Measurements from ENCODE around the gene TSC22D3.

Gene TSC22D3

DNA sequence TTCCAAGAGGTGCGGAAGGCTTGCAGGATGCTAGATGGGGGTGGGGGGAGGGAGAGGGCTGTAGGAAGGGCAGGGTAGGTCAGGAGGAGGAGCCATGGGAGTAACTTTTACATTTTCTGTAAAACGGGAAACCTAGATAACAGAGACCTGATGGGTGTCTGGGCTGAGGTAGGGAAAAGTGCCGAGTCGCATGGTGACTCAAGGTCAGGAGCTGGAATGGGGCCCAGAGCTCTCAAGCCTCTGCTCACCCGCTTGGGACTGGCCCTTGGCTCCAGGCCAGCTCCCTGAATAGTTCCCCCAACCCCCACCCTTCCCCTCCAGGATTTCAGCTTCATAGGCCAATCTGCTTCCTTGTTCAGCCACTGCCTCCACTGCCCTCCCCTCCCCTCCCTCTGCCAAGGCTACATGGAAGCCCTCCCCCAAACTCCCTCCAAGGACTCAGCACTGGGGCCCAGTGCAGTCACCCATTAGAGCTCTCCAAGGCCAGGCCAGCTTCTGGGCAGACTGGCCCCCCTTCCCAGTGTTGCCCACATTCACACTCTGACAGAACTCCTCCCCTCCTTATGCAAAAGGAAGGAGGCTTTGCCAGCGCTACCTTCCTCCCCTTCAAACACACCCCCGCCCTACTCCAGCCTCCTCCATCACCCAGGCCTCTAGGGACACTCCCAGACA lies 43.6 kb downstream of the TSC22D3 start:
- in situ Hi-C loops (cut with MboI; ENCODE audit: low sequenced_read_pairs) = no loop called here

DNA sequence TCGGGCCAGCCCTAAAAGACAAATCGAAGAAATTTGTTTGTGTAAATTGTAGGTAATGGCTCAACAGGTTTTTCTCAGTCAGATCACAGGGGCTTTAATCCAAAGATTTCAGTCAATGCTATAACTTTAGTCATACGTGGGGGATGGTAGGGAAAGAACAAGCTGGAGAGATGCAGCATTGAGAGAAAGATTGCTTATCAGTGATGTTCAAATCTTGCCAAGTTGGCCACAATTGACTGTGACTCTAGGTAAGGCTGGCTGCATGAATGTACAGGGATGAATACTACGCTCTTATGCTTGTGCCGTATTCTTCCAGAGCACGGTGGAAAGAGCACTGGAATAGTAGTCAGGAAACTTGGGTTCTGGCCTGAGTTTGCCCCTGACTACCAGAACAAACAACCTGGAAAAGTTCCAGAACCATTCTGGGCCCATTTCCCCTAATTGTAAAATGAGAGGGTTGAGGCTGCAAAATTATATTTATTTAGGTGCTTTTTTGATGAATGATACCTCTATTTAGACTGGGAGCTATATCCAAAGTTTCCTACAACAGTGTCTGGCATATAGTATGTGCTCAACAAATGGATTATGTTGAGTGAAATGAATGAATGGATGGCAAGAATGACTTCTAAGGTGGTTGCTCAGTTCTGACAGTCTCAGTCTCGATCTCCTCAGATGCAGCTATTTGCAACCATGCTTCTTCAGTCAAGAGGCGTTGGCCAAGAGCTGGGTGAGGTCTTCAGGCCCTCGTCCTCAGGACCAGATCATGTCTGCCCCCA lies 44.4 kb downstream of the TSC22D3 start:
- in situ Hi-C loops (cut with MboI; ENCODE audit: low sequenced_read_pairs) = no loop called here

DNA sequence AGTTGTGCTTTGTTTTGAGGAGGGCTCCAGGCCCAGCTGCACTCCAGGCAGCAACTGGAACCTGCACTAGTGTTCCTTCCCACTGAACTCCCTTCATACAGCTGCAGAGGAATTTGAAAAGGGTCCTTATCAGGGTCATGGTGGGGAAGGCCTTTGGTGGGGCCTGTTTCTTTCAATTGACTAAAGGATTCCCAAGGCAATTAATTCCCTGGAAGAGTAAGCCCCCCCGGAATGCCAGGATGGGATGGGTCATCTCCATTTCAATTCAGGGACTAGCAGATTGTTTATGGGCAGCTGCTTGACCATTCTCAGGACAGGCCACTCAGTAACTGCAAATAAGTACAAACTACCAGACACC lies 45.3 kb downstream of the TSC22D3 start:
- in situ Hi-C loops (cut with MboI; ENCODE audit: low sequenced_read_pairs) = no loop called here

DNA sequence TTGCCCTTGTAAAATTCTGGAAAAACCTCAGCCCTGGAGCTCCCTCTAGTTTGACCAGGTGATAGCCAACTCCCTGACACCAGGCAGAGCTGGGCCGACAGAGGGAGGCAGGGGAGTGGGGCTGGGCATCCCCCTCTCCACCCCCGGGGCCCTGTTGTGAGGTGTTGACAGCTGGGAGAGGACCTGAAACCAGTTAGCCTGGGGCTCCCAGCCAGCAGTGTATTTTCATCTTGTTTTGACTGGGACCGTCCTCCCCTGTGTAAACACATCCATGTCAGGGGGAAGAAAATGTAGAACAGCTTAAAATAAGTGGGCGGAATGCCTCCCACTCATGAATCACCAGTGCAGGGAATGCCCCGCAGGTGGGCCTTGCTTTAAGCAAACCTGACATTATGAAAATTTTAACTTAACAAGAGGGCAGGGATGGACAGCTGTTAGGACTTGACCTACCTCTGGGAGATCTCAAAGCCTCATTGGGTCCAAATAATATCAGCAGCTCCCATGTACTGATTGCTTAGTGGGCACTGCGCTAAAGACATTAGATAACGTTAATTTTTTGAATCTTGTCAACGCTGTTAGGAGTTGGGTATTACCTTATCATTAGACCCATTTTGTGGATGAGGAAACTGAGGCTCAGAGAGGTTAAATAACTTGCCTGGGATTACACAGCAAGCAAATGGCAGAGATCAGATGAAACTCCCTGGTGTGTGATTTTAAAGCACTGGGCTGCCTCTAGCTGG lies 45.9 kb downstream of the TSC22D3 start:
- in situ Hi-C loops (cut with MboI; ENCODE audit: low sequenced_read_pairs) = no loop called here

DNA sequence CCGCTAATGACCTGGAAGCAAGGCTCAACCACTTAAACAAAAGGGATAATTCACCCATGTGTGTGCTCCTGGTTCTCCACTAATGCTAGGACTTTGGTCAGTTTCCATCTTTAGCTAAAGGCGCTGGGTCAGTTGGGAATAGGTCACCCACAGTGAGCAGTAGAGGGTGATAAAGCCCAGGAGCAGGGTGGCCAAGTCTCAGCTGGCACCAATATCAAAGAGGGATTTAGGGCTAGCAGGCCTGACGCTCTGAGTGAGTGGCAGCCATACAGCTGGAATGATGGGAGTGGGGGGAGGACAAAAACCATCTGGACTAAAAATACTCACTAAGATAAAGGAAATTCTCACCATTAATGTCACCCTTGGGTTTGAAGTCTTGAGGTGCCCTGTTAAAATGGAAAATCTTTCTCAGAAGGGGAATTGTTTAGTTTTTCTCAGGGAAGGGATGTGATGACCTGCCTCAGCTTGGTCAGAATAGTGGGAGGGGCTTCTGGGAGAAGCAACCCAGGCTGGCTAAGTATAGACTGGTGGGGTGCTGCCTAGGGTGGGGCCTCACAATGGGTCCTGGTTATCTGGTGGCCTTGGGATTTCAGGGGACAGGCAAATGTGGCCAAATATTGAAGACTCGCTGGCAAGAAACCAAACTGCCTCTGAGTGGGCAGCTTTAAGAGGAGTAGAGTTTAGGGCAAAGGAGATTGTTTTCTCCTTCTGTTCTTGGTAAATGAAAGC lies 47.1 kb downstream of the TSC22D3 start:
- in situ Hi-C loops (cut with MboI; ENCODE audit: low sequenced_read_pairs) = no loop called here

DNA sequence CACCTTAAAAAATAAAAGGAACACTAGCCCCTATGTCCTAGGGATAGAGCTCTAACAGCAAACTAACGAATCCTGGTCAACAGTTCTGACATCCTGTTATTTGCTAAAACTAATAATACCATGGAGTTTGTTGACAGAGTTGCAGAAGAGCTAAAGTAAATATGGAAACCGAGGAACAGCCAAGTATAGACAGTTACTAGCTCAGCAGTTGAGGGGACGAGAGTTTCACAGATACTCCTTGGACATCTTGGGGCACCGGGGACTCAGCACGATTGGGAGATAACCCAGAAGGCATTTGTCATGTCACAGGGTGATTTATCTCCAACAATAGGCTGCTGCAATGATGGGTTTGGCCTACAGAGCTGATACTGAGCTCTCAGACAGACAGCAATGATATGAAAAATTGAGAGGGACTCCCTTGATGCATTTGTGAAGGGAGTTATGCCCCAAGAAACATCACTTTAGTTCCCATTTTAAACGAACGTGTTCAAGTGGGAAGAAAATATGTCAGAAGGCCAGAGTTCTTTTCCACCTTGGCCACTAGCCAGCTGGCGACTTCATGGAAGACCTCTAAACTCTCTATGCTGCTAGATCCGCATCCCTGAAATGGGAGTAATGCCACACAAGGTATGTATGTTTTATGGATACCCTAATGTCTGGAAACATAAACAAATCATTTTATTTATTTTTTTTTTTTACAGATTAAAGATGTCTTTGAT lies 48.6 kb downstream of the TSC22D3 start:
- in situ Hi-C loops (cut with MboI; ENCODE audit: low sequenced_read_pairs) = no loop called here

DNA sequence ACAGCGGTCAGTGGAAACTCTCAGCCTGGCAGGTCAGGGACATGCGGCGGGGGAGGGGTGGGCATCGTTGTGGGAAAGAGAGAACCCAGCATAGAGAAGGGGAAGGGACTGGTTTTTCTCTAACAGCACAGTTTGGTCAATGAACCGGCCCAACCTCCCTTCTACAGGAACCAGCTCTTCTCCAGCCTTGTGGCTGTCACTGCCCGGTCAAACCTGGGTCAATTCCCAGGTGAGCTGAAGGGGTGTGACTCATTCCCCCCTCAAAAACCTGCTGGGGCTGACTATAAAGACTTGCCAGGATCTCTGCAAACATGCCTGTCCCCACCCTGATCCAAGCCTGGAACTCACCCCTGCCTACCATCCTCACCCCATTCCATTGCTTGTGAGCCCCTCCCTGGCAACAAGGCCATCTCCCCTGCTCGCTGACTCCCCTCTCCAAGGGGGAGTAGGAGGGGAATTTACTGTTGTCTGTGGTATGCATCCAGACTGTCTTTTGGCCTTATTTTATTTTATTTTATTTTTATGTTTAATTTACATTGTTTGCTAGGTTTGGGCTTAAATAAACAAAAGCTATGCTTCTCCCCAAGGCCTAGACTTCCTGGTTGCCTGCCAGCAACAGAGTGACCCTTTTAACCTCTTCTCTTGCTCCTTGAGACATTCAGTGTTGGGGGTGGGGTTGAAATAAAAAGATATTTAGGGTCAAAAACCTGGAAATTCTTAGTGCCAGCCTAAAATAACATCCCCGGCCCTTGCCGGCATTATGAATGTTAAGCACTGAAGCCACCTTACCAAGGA lies 49.6 kb downstream of the TSC22D3 start:
- in situ Hi-C loops (cut with MboI; ENCODE audit: low sequenced_read_pairs) = no loop called here

DNA sequence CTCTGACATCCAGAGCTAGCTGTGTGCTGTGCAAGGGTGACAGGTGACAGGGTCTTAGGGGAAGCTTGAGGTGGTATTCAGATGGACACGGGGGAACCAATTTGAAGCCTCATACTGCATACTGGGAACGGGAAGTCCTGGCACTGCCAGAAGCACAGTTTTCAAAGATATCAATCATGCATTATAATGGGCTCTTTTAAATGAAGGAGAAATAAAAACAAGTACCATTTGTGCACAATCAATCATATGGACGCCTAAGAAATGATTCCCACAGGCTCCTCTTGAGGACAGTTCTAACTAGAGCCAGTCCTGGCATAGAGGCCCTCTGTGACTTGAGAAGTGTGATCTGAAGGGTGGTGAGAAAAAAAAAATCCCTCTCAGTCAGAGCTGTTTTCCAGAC lies 50.9 kb downstream of the TSC22D3 start:
- in situ Hi-C loops (cut with MboI; ENCODE audit: low sequenced_read_pairs) = no loop called here

DNA sequence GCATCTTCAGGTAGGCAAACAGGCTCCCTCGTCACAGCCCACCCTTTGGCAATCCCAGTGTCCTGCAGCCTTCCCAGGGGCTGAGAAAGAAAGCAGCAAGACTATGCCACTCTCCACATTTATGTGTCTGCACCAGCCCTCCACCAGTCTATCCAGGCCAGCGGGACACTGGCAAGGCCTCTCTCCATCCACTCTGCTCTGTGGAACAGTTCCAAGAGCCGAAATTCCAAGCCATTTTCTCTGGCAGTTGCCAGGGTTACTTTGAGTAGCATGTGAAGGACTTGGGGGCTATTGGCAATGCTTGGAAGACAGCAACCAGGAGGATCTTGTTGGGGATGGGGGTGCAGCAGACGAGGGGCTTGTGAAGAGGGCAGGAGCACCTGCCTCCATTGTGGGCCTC lies 52.1 kb downstream of the TSC22D3 start:
- in situ Hi-C loops (cut with MboI; ENCODE audit: low sequenced_read_pairs) = no loop called here

DNA sequence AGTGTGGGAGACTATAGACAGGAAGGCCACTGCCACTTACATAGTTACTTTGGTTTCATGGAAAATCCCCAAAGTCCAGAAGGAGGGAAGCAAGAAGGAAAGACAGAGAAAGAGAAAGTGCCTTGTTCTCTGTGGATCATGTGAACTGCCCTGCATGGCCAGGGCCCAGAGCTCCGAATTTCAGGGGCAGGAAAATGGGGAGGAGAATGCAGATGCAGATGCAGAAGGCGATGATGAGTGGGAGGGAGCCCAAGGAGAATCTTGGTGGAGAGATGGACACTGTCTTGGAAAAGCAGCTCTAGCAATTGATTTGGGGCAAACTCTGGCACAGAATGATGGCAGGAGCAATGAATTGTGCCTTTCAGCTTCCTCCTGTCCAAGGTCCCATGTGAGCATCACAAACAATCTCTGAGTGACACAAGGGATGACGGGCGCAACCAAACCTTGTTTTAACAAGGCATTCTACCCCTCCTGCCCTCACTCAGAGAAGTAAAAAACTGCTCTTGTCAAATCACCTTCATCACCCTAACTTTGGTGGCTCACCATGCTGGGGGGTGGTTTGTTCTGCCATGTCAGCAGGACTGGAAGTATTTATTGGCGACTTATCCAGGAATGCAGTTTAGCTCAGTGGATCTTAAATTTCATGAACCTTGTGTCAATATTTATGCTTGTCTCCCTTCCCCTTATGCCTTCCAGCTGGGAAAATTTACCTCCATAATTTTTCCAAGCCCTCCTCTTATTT lies 53.5 kb downstream of the TSC22D3 start:
- in situ Hi-C loops (cut with MboI; ENCODE audit: low sequenced_read_pairs) = no loop called here

DNA sequence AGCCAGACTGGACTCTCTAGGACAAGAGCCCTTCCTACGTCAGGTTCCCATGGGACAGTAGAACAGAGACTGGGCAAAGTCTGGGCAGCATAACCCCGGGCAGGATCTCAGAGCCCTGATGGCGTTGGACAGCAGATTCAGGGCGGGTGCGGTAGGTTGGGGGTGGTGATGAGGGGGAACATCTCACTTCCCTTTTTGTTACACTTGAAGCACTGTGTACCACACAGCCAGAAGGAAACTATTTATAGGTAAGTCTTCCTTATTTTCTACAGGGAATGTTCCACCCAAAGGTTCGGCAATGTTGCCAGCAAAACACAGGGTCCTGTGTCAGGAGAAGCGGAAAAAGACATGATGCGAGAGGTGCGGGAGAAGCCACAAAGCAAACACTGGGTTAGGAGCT lies 54.3 kb downstream of the TSC22D3 start:
- in situ Hi-C loops (cut with MboI; ENCODE audit: low sequenced_read_pairs) = no loop called here

DNA sequence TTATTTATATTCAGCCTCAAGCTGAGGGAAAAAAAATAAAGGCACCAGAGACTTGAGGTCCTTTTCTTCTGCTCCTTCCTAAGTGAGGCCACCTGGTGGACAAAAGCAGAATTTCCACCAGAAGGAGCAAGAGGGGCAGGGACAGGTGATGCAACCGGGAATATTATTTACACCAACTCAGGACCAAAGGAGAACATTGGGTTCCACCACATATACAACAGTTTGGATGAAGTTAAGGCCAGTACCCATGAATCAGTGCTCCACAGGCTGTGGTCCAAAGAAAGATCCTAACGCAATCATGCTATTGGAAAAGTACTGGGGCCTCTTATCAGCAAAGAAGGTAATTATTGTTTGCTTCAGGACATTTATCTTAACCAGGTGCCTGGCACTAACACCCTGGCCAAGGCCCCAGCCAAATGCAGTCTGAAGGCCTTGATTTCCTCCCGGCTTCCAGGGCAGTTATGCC lies 57.4 kb downstream of the TSC22D3 start:
- in situ Hi-C loops (cut with MboI; ENCODE audit: low sequenced_read_pairs) = no loop called here

DNA sequence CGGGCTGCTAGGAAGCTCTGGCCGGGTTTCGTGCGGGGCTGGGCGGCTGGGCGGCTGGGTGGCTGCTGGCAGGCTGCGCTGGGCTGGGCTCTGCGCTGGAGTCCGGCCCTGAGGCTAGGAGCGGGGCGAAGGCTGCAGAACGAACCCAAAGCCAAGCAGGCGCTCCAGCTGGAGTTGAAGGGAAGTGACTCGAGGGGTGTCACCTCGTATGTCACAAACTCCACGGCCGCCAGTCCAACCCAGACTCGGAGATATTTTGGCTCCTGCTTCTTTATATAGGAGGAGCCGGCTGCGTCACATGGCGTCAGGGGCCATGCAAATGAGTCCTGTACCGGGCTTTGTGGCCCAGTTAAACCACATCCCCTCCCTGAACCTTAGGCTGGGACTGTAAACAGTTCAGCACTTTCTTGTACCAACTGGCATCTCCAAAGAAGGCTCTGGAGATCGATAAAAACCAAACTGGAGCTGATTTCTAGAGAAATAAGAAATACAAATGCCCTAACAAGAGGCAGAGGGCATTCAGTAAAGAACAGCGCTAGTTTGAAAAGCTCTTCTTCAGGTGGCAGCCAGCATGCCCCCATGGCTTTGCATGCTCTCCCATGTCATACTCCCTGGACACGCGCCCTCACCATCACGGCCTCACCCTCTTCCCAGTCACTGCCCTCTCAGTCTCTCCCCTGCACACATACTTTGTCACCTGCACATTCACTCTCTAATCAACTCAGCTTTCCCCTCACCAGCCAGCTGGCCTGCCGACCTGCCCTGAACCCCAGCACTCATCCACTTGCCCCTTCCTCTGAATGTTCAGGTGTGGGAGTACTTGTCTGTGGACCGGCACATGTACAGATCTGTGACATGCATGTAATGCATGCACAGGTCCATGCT lies 58.5 kb downstream of the TSC22D3 start:
- in situ Hi-C loops (cut with MboI; ENCODE audit: low sequenced_read_pairs) = no loop called here

DNA sequence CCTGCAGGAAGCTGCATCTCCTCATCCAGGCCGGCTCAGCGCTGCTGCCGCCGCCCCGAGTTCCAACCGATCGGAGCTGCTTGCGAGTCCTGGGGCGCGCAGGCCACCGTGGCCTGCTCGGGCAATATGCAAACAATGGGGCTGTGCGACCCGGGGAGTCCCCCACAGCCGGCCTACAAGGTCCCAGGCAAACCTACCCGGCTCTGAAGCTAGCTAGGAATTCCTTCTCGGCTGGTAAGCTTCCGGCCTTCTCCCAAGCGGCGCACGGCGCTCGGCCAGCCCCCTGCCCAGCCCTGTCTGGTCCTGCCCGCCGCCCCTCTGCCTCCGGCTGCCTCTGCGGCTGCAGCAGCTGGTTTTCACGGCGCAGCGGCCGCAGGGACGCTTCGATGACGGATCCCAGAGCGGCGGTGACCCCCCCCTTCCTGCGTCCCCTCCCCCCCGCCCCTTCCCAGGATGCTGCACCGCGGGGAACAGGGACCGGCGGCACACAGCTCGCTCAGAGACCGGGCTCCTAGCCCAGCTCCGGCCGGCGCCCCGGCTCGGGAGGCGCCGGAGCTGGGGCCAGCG lies 59.4 kb downstream of the TSC22D3 start:
- in situ Hi-C loops (cut with MboI; ENCODE audit: low sequenced_read_pairs) = no loop called here

DNA sequence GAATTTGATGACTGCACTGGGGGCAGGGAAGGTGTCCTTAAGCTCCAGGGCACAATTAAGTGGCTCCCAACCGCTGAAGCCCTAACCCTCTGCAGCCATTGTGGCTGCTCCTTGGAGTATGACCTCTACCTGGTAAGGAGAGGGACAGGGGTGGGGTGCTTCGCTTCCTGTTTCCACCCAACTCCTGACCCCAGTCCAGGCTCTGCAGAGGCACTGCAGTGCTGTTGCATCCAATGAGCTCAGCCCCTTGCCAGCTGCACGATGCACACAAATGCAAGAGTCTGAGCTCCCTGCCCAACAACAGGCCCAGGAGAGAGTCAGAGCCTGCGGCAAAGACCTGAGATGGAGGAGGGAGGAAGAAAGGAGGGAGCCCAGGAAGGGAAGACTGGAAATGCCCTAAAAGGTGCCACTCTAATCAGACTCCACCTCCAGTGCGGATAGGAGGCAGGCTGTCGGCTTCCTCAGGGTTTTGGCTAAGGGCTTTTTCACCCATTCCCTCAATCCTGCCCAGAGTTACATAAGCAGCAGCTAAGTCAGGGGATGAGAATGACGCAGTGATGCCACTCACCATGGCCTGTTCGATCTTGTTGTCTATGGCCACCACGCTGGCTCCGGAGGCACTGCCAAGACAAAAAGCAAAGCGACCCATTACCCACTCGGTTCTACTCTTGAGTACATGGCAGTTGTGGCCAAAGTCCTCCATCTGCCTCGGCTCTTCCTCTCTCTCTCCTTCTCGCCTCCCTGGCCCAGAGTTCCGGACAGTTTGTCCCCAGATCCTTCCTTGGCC lies 60.1 kb downstream of the TSC22D3 start:
- in situ Hi-C loops (cut with MboI; ENCODE audit: low sequenced_read_pairs) = no loop called here

DNA sequence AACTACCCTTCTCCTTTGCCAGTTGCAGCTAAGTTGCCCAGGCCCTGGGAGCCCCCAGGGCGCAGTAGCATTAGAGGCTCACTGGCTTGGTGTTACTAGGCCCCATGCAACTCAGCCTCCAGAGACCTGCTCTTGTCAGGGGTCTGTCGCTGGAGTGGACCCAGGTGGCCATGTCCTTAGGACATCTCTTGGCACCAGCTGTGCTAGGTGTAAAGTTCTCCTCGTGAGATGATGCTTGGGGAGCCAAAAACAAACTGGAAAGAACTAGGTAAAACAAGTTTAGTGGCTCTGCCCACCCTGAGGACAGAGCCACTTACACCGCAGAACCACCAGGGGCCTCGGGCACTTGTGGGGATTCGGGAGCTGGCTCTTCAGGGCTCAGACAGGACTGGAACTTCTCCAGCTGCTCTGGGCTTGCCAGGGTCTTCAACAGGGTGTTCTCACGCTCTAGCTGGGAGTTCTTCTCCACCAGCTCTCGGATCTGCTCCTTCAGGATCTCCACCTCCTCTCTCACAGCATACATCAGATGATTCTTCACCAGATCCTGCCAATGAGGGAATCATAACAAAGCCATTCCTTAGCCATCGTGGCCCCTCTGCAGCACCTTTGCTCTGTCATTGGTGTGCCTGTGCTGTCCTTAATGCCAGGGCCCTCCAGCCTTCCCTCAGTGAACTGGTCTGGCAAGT lies 61.2 kb downstream of the TSC22D3 start:
- in situ Hi-C loops (cut with MboI; ENCODE audit: low sequenced_read_pairs) = loop anchor here (5.0 kb wide), 1 partner anchor 37 kb away; no protein-coding TSS in a partner anchor

Data from HL-60/S4 (cell line).